GM23338 (cell line): ENCODE data around the gene SARDH. TPM values are rescaled to one million over a fixed set of nuclear protein-coding genes. Genes with fewer than 3 reads are reported as not detected.

Experiments
- ATAC-seq: fragments of 200-7000 bp; cut with Tn5 transposase; 3 replicates; pipeline ENCODE4 v1.9.1; 2020
- DNase-seq: peaks from one replicate; pipeline ENCODE4 v3.0.0-alpha.2; 2015; ENCODE audit warnings: low spot score
- H2AFZ ChIP-seq: fragments of 200-600 bp; sonication (generic); 2 replicates; pipeline ENCODE4 v1.8.0; 2016; ENCODE audit warnings: antibody characterized with exemption, mild to moderate bottlenecking, moderate library complexity
- H3F3A ChIP-seq: fragments of 200-600 bp; sonication (generic); replicated peaks from 2 replicates; pipeline ENCODE4 v1.8.0; 2017; ENCODE audit warnings: antibody characterized with exemption, mixed run types, low read depth
- H3K27ac ChIP-seq: fragments of 200-600 bp; sonication (generic); 2 replicates; pipeline ENCODE4 v1.6.1; 2016; ENCODE audit warnings: low read depth
- H3K27me3 ChIP-seq: fragments of 200-600 bp; sonication (generic); 2 replicates; pipeline ENCODE4 v1.8.0; 2016; ENCODE audit warnings: mild to moderate bottlenecking, mixed run types, moderate library complexity; ENCODE audit not compliant: insufficient read depth
- H3K36me3 ChIP-seq: fragments of 200-600 bp; sonication (generic); 2 replicates; pipeline ENCODE4 v1.8.0; 2016; ENCODE audit warnings: mild to moderate bottlenecking; ENCODE audit not compliant: insufficient read depth
- H3K4me1 ChIP-seq: fragments of 200-600 bp; sonication (generic); 2 replicates; pipeline ENCODE4 v1.8.0; 2016; ENCODE audit warnings: mild to moderate bottlenecking, moderate library complexity; ENCODE audit not compliant: insufficient read depth
- H3K4me2 ChIP-seq: fragments of 200-600 bp; sonication (generic); 2 replicates; pipeline ENCODE4 v1.7.1; 2017; ENCODE audit warnings: mixed run types
- H3K4me3 ChIP-seq: fragments of 200-600 bp; sonication (generic); 2 replicates; pipeline ENCODE4 v1.6.1; 2016; ENCODE audit warnings: mixed run types
- H3K79me2 ChIP-seq: fragments of 200-600 bp; sonication (generic); replicated peaks from 2 replicates; pipeline ENCODE4 v1.8.0; 2017; ENCODE audit warnings: mild to moderate bottlenecking; ENCODE audit not compliant: insufficient read depth
- H3K9me2 ChIP-seq: fragments of 200-600 bp; sonication (generic); 2 replicates; pipeline ENCODE4 v1.8.0; 2017; ENCODE audit not compliant: insufficient read depth
- H4K20me1 ChIP-seq: fragments of 200-600 bp; sonication (generic); replicated peaks from 2 replicates; pipeline ENCODE4 v1.8.0; 2017; ENCODE audit warnings: mild to moderate bottlenecking; ENCODE audit not compliant: insufficient read depth
- H3K27ac Mint-ChIP-seq: 2 replicates; pipeline ENCODE4 v1.8.0; 2020; ENCODE audit warnings: inconsistent platforms, mild to moderate bottlenecking, moderate library complexity, mixed read lengths
- H3K27me3 Mint-ChIP-seq: 3 replicates; pipeline ENCODE4 v1.8.0; 2022; ENCODE audit warnings: low read depth, mild to moderate bottlenecking, moderate library complexity, mixed read lengths, inconsistent platforms; ENCODE audit not compliant: insufficient read depth, poor library complexity
- H3K36me3 Mint-ChIP-seq: 3 replicates; pipeline ENCODE4 v1.8.0; 2021; ENCODE audit warnings: low read depth, mild to moderate bottlenecking, inconsistent platforms, moderate library complexity, mixed read lengths
- H3K4me1 Mint-ChIP-seq: 3 replicates; pipeline ENCODE4 v1.8.0; 2020; ENCODE audit warnings: mild to moderate bottlenecking, inconsistent platforms, mixed read lengths
- H3K4me3 Mint-ChIP-seq: 3 replicates; pipeline ENCODE4 v1.8.0; 2021; ENCODE audit warnings: moderate library complexity, mild to moderate bottlenecking, inconsistent platforms, mixed read lengths
- H3K9me3 Mint-ChIP-seq: 3 replicates; pipeline ENCODE4 v1.8.0; 2020; ENCODE audit warnings: moderate library complexity, mild to moderate bottlenecking, inconsistent platforms, mixed read lengths
- CREB1 ChIP-seq: fragments of 250-450 bp; sonication (Bioruptor Pico); IDR thresholded peaks from 2 replicates; pipeline ENCODE4 v1.5.0; 2020; ENCODE audit warnings: low read depth, mild to moderate bottlenecking, moderate library complexity
- JUNB ChIP-seq: IDR thresholded peaks from one replicate; pipeline ENCODE4 v1.6.1; 2016; ENCODE audit warnings: antibody characterized with exemption; ENCODE audit not compliant: unreplicated experiment
- STAT1 ChIP-seq: IDR thresholded peaks from one replicate; pipeline ENCODE4 v1.6.1; 2016; ENCODE audit warnings: antibody characterized with exemption; ENCODE audit not compliant: unreplicated experiment
- ZNF114 ChIP-seq: fragments of 250-450 bp; sonication (Bioruptor Pico); IDR thresholded peaks from 2 replicates; pipeline ENCODE4 v1.5.0; 2020; ENCODE audit warnings: mild to moderate bottlenecking, moderate library complexity
- polyA plus RNA-seq: library from polyadenylated mRNA; unstranded; fragments of >200 nt; fragmentation: Nextera tagmentation; extraction: Ambion mirVana; gene quantifications from 2 replicates; pipeline ENCODE4 v1.2.1, GENCODE V29; 2016
- total RNA-seq: library from RNA; depleted of rRNA; stranded (reverse); fragments of >200 nt; shearing (Covaris generic); gene quantifications from 2 replicates; pipeline ENCODE4 v1.2.3, GENCODE V29; 2014
- TF ChIP-seq, protein P1 (sequence below): IDR thresholded peaks from one replicate; pipeline ENCODE4 v1.6.1; 2018; ENCODE audit warnings: antibody characterized with exemption; ENCODE audit not compliant: unreplicated experiment

Gene SARDH
- total and polyA plus RNA-seq, 2 experiments from 2014 or later, result 2.8 to 10.4 TPM

DNA sequence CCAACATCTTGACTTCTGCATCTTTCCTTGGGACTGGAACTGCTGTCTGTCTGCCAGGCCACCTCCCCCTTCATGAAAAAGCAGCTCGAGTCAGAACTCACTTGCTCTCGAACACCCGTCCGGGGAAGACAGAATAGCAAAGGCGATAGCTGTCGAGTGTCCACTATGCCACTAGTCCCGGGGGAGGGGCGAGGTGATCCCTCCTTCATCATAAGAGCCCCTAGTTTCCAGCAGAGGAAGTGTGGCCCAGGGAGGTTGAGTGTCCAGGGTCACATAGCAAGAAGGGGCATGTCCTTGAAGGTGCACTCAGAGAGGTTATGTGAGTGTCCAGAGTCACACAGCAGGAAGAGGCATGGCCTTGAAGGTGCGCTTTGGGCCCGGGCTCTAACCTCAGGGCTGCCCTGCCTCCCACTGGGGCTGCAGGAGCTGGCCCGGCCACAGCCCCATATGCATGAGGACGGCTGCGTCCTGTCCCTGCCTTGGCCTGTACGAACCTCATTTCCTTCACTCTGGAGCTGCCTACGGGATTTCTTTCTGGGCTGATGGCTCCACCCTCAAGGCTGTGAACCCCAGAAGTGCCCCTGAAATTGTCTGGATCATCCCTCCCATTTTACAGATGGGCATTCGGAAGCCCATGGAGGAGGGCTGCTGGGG lies 95.3 kb downstream of the SARDH start:
- Mint-ChIP-seq H3K36me3 (no peaks in the 10 kb centered on the region), H3K27me3 (peaks cover 4% of the 10 kb centered on the region), H3K9me3 (no peaks in the 10 kb centered on the region), H3K4me1 (peaks cover 13% of the 10 kb centered on the region), H3K4me3 (no peak overlapping the region), H3K27ac (no peak overlapping the region)
- no peaks in the 10 kb centered on the region for H3K9me2 ChIP-seq
- no peaks in the 10 kb centered on the region for H3F3A ChIP-seq
- no peak overlapping the region for H3K4me3 ChIP-seq
- no peak overlapping the region for H3K27ac ChIP-seq
- H3K79me2 ChIP-seq, result no peaks in the 10 kb centered on the region
- no peak overlapping the region for H3K4me2 ChIP-seq
- H4K20me1 ChIP-seq, result no peaks in the 10 kb centered on the region
- TF ChIP-seq CREB1 (CRISPR knock-in tag) (no peak), ZNF114 (no peak), STAT1 (no peak)
- TF ChIP-seq, protein P1, sequence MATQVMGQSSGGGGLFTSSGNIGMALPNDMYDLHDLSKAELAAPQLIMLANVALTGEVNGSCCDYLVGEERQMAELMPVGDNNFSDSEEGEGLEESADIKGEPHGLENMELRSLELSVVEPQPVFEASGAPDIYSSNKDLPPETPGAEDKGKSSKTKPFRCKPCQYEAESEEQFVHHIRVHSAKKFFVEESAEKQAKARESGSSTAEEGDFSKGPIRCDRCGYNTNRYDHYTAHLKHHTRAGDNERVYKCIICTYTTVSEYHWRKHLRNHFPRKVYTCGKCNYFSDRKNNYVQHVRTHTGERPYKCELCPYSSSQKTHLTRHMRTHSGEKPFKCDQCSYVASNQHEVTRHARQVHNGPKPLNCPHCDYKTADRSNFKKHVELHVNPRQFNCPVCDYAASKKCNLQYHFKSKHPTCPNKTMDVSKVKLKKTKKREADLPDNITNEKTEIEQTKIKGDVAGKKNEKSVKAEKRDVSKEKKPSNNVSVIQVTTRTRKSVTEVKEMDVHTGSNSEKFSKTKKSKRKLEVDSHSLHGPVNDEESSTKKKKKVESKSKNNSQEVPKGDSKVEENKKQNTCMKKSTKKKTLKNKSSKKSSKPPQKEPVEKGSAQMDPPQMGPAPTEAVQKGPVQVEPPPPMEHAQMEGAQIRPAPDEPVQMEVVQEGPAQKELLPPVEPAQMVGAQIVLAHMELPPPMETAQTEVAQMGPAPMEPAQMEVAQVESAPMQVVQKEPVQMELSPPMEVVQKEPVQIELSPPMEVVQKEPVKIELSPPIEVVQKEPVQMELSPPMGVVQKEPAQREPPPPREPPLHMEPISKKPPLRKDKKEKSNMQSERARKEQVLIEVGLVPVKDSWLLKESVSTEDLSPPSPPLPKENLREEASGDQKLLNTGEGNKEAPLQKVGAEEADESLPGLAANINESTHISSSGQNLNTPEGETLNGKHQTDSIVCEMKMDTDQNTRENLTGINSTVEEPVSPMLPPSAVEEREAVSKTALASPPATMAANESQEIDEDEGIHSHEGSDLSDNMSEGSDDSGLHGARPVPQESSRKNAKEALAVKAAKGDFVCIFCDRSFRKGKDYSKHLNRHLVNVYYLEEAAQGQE, result no peak
- no peaks in the 10 kb centered on the region for H3K27me3 ChIP-seq
- H2AFZ ChIP-seq, result no peak overlapping the region
- peaks cover 4% of the 10 kb centered on the region; the same call in 1 of the 2 replicates for H3K4me1 ChIP-seq
- DNase-seq, result no peak
- no peaks in the 10 kb centered on the region for H3K36me3 ChIP-seq
- ATAC-seq, result no peak

DNA sequence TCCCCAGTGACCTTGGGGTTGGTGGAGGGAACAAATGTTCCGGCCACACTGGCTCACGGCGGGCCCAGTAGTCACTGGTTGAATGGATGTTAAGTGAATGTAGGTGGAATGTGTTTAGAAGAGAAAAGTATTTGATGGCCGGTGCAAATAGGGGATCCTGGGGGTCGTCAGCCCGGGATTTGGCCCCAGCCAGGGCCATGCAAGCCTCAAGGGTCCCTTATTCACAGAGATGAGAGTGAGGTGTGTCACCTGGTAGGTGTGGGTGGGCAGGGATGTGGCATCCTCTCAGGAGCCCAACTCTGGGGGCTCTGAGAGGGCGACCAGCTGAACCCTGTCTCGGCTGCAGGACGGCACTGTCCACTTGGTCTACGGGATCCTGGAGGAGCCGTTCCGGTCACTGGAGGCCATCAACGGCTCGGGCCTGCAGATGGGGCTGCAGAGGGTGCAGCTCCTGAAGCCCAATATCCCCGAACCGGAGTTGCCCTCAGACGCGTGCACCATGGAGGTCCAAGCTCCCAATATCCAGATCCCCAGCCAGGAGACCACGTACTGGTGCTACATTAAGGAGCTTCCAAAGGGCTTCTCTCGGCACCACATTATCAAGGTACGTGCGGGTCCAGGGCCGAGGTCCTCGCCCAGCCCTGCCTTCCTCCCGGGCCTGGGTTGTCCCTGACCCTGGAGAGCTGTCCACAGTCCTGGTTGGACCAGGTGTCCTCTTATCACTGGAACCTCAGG lies 96.1 kb downstream of the SARDH start:
- Mint-ChIP-seq H3K9me3 (no peaks in the 10 kb centered on the region), H3K4me3 (no peak overlapping the region), H3K27me3 (peaks cover 4% of the 10 kb centered on the region), H3K36me3 (no peaks in the 10 kb centered on the region), H3K4me1 (peaks cover 17% of the 10 kb centered on the region), H3K27ac (no peak overlapping the region)
- Histone ChIP-seq H3K27ac (no peak overlapping the region), H3F3A (no peaks in the 10 kb centered on the region), H3K9me2 (no peaks in the 10 kb centered on the region), H4K20me1 (no peaks in the 10 kb centered on the region), H2AFZ (no peak overlapping the region), H3K4me2 (no peak overlapping the region), H3K79me2 (no peaks in the 10 kb centered on the region), H3K4me1 (peaks cover 11% of the 10 kb centered on the region), H3K27me3 (no peaks in the 10 kb centered on the region), H3K36me3 (no peaks in the 10 kb centered on the region), H3K4me3 (no peak overlapping the region)
- ATAC-seq, result no peak
- no peak for TF ChIP-seq CREB1 (CRISPR knock-in tag)
- TF ChIP-seq, protein P1, result no peak
- no peak for TF ChIP-seq JUNB
- DNase-seq, result no peak
